ENCODE data around the gene CCL21.
"Not testable (repeated sequence)": the region's sequence is repeated elsewhere in the genome, so short reads cannot be mapped to it uniquely, and the experiment has no call there.

CCL21 gene, protein sequence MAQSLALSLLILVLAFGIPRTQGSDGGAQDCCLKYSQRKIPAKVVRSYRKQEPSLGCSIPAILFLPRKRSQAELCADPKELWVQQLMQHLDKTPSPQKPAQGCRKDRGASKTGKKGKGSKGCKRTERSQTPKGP

DNA sequence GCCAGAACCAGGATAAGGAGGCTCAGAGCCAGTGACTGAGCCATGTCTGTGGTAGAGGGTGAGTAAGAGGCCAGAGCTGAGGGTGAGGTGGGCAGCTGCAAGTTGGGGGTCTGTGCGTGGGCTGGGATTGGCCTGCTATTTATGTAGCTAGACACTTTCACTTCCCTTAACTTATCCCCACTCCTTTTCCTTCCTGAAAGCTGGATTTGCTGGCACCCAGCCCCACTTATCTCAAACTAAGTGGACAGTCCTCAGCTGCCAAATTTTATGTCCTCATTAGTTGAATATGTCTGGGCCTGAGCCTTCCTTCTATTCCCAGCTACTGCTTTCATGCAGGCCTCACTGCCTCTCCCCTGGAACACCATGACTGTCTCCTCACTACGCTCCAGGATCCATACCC, at the start of gene CCL21:
CCL21 (minus strand) TSS at position 114 of the 400 bp plus-strand sequence; CDS start at position 44, 70 bp downstream.
- DNase-seq: peak; percentile 1

- no peak for DNase-seq
Observed at GRCh38 chr9:34759432-34760134, 49.6 kb upstream of the CCL21 start.

- not testable (repeated sequence) for DNase-seq
Observed at GRCh38 chr9:34750320-34750719, 40.4 kb upstream of the CCL21 start.

DNA sequence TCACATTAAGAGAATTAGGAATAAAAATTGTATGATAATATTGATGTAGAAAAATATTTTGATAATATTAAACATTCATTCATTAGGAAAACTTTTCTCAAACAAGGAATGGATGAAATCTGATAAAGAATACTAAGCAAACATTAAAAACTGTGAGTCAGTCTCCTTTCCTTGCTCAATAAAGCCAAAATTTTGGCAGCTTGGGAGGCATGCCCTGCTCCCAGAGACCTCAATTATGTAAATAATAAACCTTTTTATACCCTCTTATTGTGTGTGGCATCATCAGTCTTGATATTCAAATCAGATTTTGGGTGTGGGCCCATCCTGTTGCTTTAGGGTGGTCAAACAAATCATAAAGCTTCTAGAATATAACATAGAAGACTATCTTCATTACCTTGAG, 36.6 kb upstream of the CCL21 start:
- DNase-seq: no peak

GRCh38 chr9:34744295-34745221, 34.6 kb upstream of the CCL21 start:
- peak; percentile 50 for DNase-seq

DNA sequence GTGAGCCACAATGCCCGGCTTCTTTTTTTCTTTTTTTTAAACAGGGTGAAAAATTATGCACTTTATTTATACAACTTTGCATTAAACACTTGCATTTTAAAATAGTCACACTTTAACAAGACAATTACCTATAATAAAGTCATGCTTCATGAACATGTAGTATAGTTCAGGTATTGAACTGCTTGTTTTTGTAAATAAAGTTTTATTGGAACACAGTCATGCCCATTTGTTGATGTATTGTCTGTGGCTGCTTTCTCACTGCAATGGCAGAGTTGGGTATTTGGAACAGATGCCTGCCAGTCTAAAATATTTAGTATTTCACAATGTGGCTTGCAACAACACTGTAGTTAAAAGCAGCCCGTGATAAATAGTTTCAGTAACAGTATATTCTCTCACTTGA, 32.8 kb upstream of the CCL21 start:
- DNase-seq: no peak

DNA sequence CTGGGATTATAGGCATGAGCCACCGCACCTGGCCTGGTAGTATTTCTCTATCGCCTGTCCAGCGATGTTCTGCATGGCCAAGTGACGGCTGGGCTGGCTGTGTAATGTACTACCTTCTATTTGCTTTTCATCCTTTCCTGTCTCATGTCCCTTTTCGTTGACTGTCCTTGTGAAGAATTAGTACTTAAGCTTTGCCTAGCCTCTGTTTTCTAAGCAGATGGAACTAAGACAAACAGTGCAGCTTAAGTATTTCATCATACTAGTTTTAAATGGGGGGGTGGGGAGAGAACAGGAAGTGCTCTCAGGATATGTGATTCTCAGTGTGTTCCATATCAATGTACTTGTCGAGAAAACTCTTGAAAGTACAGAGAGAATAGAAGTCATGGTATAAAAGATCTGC, 31.7 kb upstream of the CCL21 start:
- DNase-seq: no peak

DNA sequence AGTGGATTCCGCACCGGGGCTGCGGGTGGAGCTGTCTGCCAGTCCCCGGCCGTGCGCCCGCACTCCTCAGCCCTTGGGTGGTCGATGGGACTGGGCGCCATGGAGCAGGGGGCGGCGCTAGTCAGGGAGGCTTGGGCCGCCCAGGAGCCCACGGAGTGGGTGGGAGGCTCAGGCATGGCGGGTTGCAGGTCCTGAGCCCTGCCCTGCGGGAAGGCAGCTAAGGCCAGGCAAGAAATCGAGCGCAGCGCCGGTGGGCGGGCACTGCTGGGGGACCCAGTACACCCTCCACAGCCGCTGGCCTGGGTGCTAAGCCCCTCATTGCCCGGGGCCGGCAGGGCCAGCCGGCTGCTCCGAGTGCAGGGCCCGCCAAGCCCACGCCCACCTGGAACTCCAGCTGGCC, 30.2 kb upstream of the CCL21 start:
- DNase-seq: not testable (repeated sequence)

DNA sequence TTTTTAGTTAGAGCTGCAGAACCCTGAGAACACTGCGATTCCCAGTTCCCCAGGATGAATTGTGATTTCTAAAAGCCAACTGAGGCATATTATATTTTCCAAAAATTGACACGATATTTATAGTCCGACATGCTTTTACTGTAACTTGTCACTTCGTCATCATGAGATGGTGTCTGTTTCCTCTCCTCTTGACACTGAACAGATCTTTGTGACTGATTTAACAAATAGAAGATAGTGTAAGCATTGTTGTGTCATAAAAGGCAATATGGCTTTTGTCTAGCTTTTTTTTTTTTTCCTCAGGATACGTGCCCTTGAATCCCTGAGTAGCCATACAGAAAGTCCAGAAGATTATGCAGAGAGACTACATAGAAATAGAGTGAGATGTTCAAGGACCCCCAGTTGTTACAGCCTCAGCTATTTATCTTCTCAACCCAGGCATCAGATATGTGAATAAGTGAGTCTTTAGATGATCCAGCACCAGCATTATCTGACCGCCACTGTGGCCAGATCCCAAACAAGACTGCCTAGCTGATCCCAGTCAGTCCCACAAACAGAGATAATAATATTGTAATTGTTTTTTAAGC, 27.8 kb upstream of the CCL21 start:
- no peak for DNase-seq

DNA sequence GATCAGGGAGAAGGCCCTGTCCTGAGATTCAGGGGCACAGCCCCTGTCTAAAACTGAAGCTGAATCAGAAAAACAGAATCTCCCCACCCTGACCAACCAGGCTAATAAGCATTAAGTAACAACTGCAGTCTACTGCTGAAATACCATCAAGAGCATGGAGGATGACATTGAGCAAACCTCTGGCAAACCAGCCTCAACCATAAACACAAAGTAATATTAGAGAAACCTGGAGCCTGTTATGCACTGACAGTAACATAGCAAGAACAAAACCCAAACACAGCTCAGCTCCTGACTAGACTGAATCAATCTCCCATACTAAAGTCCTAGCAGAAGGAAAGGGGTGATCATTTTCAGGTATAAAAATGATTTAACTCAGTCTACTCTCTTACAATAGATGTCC, 24.8 kb upstream of the CCL21 start:
- no peak for DNase-seq

GRCh38 chr9:34732886-34733285, 22.9 kb upstream of the CCL21 start:
- DNase-seq: no peak

- DNase-seq: no peak
Observed at GRCh38 chr9:34732478-34732877, 22.5 kb upstream of the CCL21 start.

- DNase-seq: no peak
Observed at GRCh38 chr9:34723141-34723540, 13.2 kb upstream of the CCL21 start.

DNA sequence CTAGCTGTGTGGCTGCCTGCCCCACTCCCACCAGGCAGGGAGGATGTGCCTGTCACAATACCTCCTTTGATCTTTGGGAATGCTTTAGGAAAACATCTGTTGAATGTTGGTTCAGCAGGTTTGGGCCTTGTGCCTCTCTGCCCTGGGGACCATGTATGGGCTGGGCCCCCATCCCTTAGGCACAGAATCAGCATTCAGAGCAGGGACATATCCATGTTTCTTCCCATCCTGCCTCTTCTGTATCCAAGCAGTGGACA, 9.8 kb upstream of the CCL21 start:
- DNase-seq: not testable (repeated sequence)

- DNase-seq: no peak
Observed at GRCh38 chr9:34719021-34719768, 9.3 kb upstream of the CCL21 start.

- no peak for DNase-seq
Observed at GRCh38 chr9:34717996-34718614, 8.2 kb upstream of the CCL21 start.

- DNase-seq: no peak
Observed at GRCh38 chr9:34716711-34717110, 6.8 kb upstream of the CCL21 start.

GRCh38 chr9:34715639-34716215, 5.8 kb upstream of the CCL21 start:
- DNase-seq: no peak

DNA sequence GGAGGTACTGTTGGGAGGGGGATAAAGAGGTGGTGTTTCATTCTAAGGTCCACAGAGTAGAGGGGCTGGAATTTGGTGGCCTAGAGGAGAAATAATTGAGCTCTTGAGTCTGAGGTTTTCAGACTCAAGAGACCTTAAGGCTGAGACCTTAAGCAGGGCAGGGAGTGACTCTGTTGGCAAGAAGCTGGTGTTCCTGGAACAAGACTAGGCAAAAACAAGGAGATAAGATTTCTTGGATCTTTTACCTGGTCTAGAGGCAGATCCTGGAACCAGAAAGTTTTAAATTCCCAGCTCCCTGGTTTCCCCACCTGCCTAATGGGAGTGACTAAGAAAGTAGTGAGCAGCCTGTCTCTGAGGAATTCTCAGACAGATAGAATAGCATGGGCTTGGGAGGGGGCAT, 4.1 kb upstream of the CCL21 start:
- DNase-seq: no peak

DNA sequence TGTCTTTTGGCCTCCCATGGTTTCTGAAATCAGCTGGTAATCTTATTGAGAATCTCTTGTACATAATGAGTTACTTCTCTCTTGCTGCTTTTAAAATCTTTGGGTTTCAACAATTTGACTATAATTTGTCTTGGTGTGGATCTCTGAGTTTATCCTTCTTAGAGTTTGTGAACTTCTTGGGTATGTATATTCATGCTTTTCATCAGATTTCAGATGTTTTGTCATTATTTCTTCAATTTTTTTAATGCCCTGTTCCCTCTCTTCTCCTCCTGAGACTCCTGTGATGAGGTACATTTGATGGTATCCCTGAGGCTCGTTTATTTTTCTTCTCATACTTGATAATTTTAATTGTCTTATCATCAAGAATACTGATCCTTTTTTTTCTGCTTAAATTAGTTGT, 2.2 kb upstream of the CCL21 start:
- DNase-seq: no peak

GRCh38 chr9:34709196-34709978, 549 bp downstream of the CCL21 start:
- DNase-seq: no peak

Measured in NCI-H1105 (cell line).